ENCODE data around the gene GTF3C1. TPM values are rescaled to one million over a fixed set of nuclear protein-coding genes. Genes with fewer than 3 reads are reported as not detected.

Gene GTF3C1
- total and polyA plus RNA-seq, 2 donors (not counting 1 experiment from before 2014, with no cell fraction given) = 31.2 to 49.6 TPM

- H3K27ac Mint-ChIP-seq = no peak overlapping the region
- H3K4me1 ChIP-seq (ENCODE audit: control insufficient read depth in 2 of 2, insufficient read depth in 2 of 2, low read length in 2 of 2) = no peaks in the 10 kb centered on the region
- no peak overlapping the region for H3K9ac ChIP-seq (ENCODE audit: low read length)
- no peak overlapping the region for H2AFZ ChIP-seq (ENCODE audit: insufficient read depth, low read depth, low read length, poor library complexity, severe bottlenecking)
- no peaks in the 10 kb centered on the region for H3K4me1 Mint-ChIP-seq
- peaks cover 4 to 78% of the 10 kb centered on the region in 2 experiments for H3K36me3 ChIP-seq (replicated peaks in 1 of 2; ENCODE audit: control extremely low read depth in 1 of 2, control insufficient read depth in 1 of 2, extremely low read depth in 1 of 2, insufficient read depth in 2 of 2, low read length in 1 of 2)
- WGBS (ENCODE audit: insufficient coverage) = 50% methylated on average over 2 of the region's 5 CpGs
- H3K4me3 ChIP-seq (ENCODE audit: control extremely low read depth in 1 of 5, extremely low read depth in 1 of 5, insufficient read depth in 1 of 5, low read depth in 2 of 5, low read length in 4 of 5) = no peak overlapping the region
- CTCF ChIA-PET = no interaction called here
- H3K4me2 ChIP-seq (replicated peaks; ENCODE audit: low read depth, low read length, poor library complexity, severe bottlenecking) = no peak overlapping the region
- H4K20me1 ChIP-seq (ENCODE audit: control insufficient read depth, insufficient read depth, low read length, poor library complexity, severe bottlenecking) = no peaks in the 10 kb centered on the region
- H3K9me3 ChIP-seq (ENCODE audit: control extremely low read depth in 1 of 3, control insufficient read depth in 2 of 3, insufficient read depth in 1 of 3, low read length in 2 of 3) = peaks cover 0 to 3% (median 0%) of the 10 kb centered on the region in 3 donors
- H3K27me3 ChIP-seq (replicated peaks in 1 of 4; ENCODE audit: control extremely low read depth in 1 of 4, control insufficient read depth in 3 of 4, insufficient read depth in 4 of 4, low read length in 3 of 4) = no peaks in the 10 kb centered on the region
- no peak for ATAC-seq (ENCODE audit: low read depth)
- H3K4me3 Mint-ChIP-seq = no peak overlapping the region
- DNase-seq = no peak
- intact Hi-C loops (cut with micrococcal nuclease) = no loop called here
- H3K9me3 Mint-ChIP-seq (ENCODE audit: insufficient read depth) = no peaks in the 10 kb centered on the region
- no peaks in the 10 kb centered on the region for H3K27me3 Mint-ChIP-seq
- no peak overlapping the region for H3K27ac ChIP-seq (ENCODE audit: low read length in 2 of 2)
- POLR2A ChIA-PET = no interaction called here
- peaks cover 11% of the 10 kb centered on the region for H3K79me2 ChIP-seq (ENCODE audit: control insufficient read depth, insufficient read depth, low read length)
- TF ChIP-seq EZH2 (IDR thresholded peaks at IDR 0.05; ENCODE audit: borderline replicate concordance, insufficient read depth, low read depth, low read length, poor library complexity, severe bottlenecking) = no peak
- TF ChIP-seq CTCF (IDR thresholded peaks at IDR 0.05) = no peak
Observed at GRCh38 chr16:27539636-27540035, 10.1 kb downstream of the GTF3C1 start.

DNA sequence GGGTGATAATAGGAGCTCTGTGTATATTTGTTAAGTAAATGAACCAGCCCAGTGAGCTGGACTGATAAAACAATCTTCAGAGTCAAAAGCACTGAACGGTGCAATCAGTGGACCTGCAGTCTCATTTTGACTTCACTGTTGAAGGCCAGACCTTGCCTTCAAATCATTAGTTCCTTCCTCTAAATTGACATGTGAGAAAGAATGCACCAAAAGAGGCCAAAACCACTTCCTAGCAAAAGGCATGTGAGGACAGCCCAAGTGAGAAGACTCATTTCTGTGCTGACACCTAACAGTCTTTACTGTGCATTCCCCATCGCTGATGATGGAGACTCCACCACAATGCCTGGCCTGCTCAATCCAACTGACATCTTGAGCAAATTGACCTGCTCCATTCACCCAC is 10.6 kb downstream of the GTF3C1 start:
- Mint-ChIP-seq H3K4me3 (no peak overlapping the region), H3K27ac (no peak overlapping the region), H3K9me3 (ENCODE audit: insufficient read depth) (no peaks in the 10 kb centered on the region), H3K27me3 (no peaks in the 10 kb centered on the region), H3K4me1 (no peaks in the 10 kb centered on the region)
- Histone ChIP-seq H3K4me2 (replicated peaks; ENCODE audit: low read depth, low read length, poor library complexity, severe bottlenecking) (no peak overlapping the region), H4K20me1 (ENCODE audit: control insufficient read depth, insufficient read depth, low read length, poor library complexity, severe bottlenecking) (no peaks in the 10 kb centered on the region), H3K4me1 (ENCODE audit: control insufficient read depth in 2 of 2, insufficient read depth in 2 of 2, low read length in 2 of 2) (no peaks in the 10 kb centered on the region), H3K9ac (ENCODE audit: low read length) (no peak overlapping the region), H3K4me3 (ENCODE audit: control extremely low read depth in 1 of 5, extremely low read depth in 1 of 5, insufficient read depth in 1 of 5, low read depth in 2 of 5, low read length in 4 of 5) (no peak overlapping the region), H3K27me3 (replicated peaks in 1 of 4; ENCODE audit: control extremely low read depth in 1 of 4, control insufficient read depth in 3 of 4, insufficient read depth in 4 of 4, low read length in 3 of 4) (no peaks in the 10 kb centered on the region), H2AFZ (ENCODE audit: insufficient read depth, low read depth, low read length, poor library complexity, severe bottlenecking) (no peak overlapping the region), H3K79me2 (ENCODE audit: control insufficient read depth, insufficient read depth, low read length) (peaks cover 11% of the 10 kb centered on the region), H3K36me3 (replicated peaks in 1 of 2; ENCODE audit: control extremely low read depth in 1 of 2, control insufficient read depth in 1 of 2, extremely low read depth in 1 of 2, insufficient read depth in 2 of 2, low read length in 1 of 2) (peaks cover 4 to 72% of the 10 kb centered on the region in 2 experiments), H3K27ac (ENCODE audit: low read length in 2 of 2) (no peak overlapping the region), H3K9me3 (ENCODE audit: control extremely low read depth in 1 of 3, control insufficient read depth in 2 of 3, insufficient read depth in 1 of 3, low read length in 2 of 3) (peaks cover 0 to 3% (median 0%) of the 10 kb centered on the region in 3 donors)
- DNase-seq (no peak), ATAC-seq (ENCODE audit: low read depth) (no peak)
- 59% methylated on average over 2 of the region's 2 CpGs for WGBS (ENCODE audit: insufficient coverage)
- ChIA-PET CTCF (no interaction called here), POLR2A (interaction anchor here (0.6 kb wide), 1 partner anchor 11 kb away, joined by 4 read pairs; the partner anchor contains the start of gene KATNIP)
- no peak for TF ChIP-seq EZH2 (IDR thresholded peaks at IDR 0.05; ENCODE audit: borderline replicate concordance, insufficient read depth, low read depth, low read length, poor library complexity, severe bottlenecking)
- TF ChIP-seq CTCF (IDR thresholded peaks at IDR 0.05) = no peak
- intact Hi-C loops (cut with micrococcal nuclease) = no loop called here
